Right kidney (tissue), 1 donor: Measurements from ENCODE around the gene WBP1.
"Not testable (repeated sequence)": the region's sequence is repeated elsewhere in the genome, so short reads cannot be mapped to it uniquely, and the experiment has no call there.

Experiments used
- DNase-seq: peaks from one replicate; pipeline ENCODE4 v3.0.0-alpha.2; 2016

Gene WBP1

GRCh38 chr2:74424995-74425406 lies 33.2 kb upstream of the WBP1 start:
- no peak for DNase-seq

- no peak for DNase-seq
Measured at GRCh38 chr2:74425523-74425922, 32.7 kb upstream of the WBP1 start.

- DNase-seq, result no peak
Measured at GRCh38 chr2:74426181-74426758, 32.0 kb upstream of the WBP1 start.

- DNase-seq, result no peak
Measured at GRCh38 chr2:74427551-74427950, 30.7 kb upstream of the WBP1 start.

GRCh38 chr2:74428675-74429074 lies 29.6 kb upstream of the WBP1 start:
- DNase-seq, result no peak

GRCh38 chr2:74429487-74430451 lies 28.5 kb upstream of the WBP1 start:
- DNase-seq, result no peak

- no peak for DNase-seq
Measured at GRCh38 chr2:74430502-74430901, 27.7 kb upstream of the WBP1 start.

GRCh38 chr2:74436111-74436805 lies 22.0 kb upstream of the WBP1 start:
- DNase-seq, result no peak

- DNase-seq, result no peak
Measured at GRCh38 chr2:74436848-74437695, 21.2 kb upstream of the WBP1 start.

- no peak for DNase-seq
Measured at GRCh38 chr2:74438248-74438647, 20.0 kb upstream of the WBP1 start.

GRCh38 chr2:74439373-74439772 lies 18.9 kb upstream of the WBP1 start:
- no peak for DNase-seq

GRCh38 chr2:74439803-74440377 lies 18.3 kb upstream of the WBP1 start:
- peak; percentile 44 for DNase-seq

- DNase-seq, result peak; percentile 97
Measured at GRCh38 chr2:74440378-74441169, 17.7 kb upstream of the WBP1 start.

GRCh38 chr2:74441170-74441689 lies 17.0 kb upstream of the WBP1 start:
- DNase-seq, result no peak

GRCh38 chr2:74441690-74442482 lies 16.4 kb upstream of the WBP1 start, which contains the start of gene RTKN:
Gene RTKN, minus strand, starts transcription at chr2:74441937. Its CDS starts 121 bp downstream, at chr2:74441816.
- peak; percentile 85 for DNase-seq

GRCh38 chr2:74442483-74443297 lies 15.5 kb upstream of the WBP1 start:
- not testable (repeated sequence) for DNase-seq

GRCh38 chr2:74444498-74445318 lies 13.5 kb upstream of the WBP1 start:
- DNase-seq, result no peak
